HepG2 (cell line): Measurements from ENCODE around the gene MST1. TPM values are rescaled to one million over a fixed set of nuclear protein-coding genes. Genes with fewer than 3 reads are reported as not detected.

ENCODE experiments used
- ATAC-seq: fragments of 200-7000 bp; cut with Tn5 transposase; 3 replicates; pipeline ENCODE4 v1.9.1; 2020; ENCODE audit warnings: mild to moderate bottlenecking, moderate library complexity
- BruUV-seq: library from RNA; stranded (reverse); fragments of 400-500 nt; replicated peaks from 2 replicates; lab custom pipeline; 2021; lab: Mats Ljungman, UMichigan
- CTCF ChIA-PET: fragments of 300-600 bp; formaldehyde crosslinking; extraction: SDS; loops from one replicate; lab custom pipeline; 2021; ENCODE audit warnings: low total read pairs, inconsistent platforms, low intra/inter-chr PET ratio; lab: Yijun Ruan, JAX
- POLR2A ChIA-PET: fragments of 350-600 bp; sonication (Branson Sonifier 250); formaldehyde crosslinking; loops from one replicate; lab custom pipeline; 2020; ENCODE audit warnings: antibody characterized with exemption, inconsistent platforms; lab: Yijun Ruan, JAX
- DNase-seq: peaks from one replicate; pipeline ENCODE4 v3.0.0-alpha.2; 2015; ENCODE audit warnings: low spot score
- FAIRE-seq: peaks from 3 replicates; lab custom pipeline; 2011; peaks lifted over from hg19 to GRCh38; lab: Jason Lieb, UNC
- H2AFZ ChIP-seq: one replicate; pipeline ENCODE4 v1.6.1; 2011; ENCODE audit warnings: low read length, inconsistent platforms
- H3K27ac ChIP-seq: fragments of 300-600 bp; 3 replicates; pipeline ENCODE4 v1.8.0; 2011; ENCODE audit warnings: mixed run types, mild to moderate bottlenecking, mixed read lengths, low read length, inconsistent platforms; ENCODE audit not compliant: insufficient read depth; ENCODE audit errors: extremely low read length
- H3K27me3 ChIP-seq, 2 experiments: fragments of 200-600 bp in 1 of 2; 2 replicates in 1 of 2; 3 replicates in 1 of 2; pipeline versions ENCODE4 v1.6.0 to v1.8.0; 2011; ENCODE audit warnings: low read length in 2 of 2, mild to moderate bottlenecking in 2 of 2, moderate library complexity in 2 of 2, inconsistent platforms in 1 of 2; ENCODE audit not compliant: insufficient read depth in 2 of 2, control insufficient read depth in 1 of 2
- H3K36me3 ChIP-seq, 2 experiments: fragments of 200-600 bp in 1 of 2; replicated peaks in 1 of 2; 2 replicates in 1 of 2; 3 replicates in 1 of 2; pipeline versions ENCODE4 v1.5.1 to v1.8.0; 2011; ENCODE audit warnings: low read length in 2 of 2, inconsistent platforms in 1 of 2; ENCODE audit not compliant: insufficient read depth in 2 of 2, control insufficient read depth in 1 of 2
- H3K4me1 ChIP-seq: 2 replicates; pipeline ENCODE4 v1.5.1; 2012; ENCODE audit warnings: low read length, inconsistent platforms; ENCODE audit not compliant: insufficient read depth
- H3K4me2 ChIP-seq: 2 replicates; pipeline ENCODE4 v1.6.0; 2011; ENCODE audit warnings: low read depth, low read length, inconsistent platforms
- H3K4me3 ChIP-seq, 3 experiments: fragments of 200-600 bp in 1 of 3; sonication (generic), shearing (Covaris generic) in 1 of 3; replicated peaks in 1 of 3; 2 replicates each; pipeline ENCODE4 v1.5.1; 2011 to 2016; ENCODE audit warnings: low read length in 3 of 3, inconsistent platforms in 2 of 3, low read depth in 2 of 3, mild to moderate bottlenecking in 2 of 3, control low read depth in 1 of 3, mixed read lengths in 1 of 3; ENCODE audit not compliant: insufficient read depth in 1 of 3
- H3K79me2 ChIP-seq: one replicate; pipeline ENCODE4 v1.6.1; 2011; ENCODE audit warnings: low read length, inconsistent platforms; ENCODE audit not compliant: insufficient read depth
- H3K9ac ChIP-seq: 2 replicates; pipeline ENCODE4 v1.6.0; 2011; ENCODE audit warnings: mild to moderate bottlenecking, low read depth, low read length, inconsistent platforms; ENCODE audit not compliant: insufficient read depth
- H3K9me3 ChIP-seq: 2 replicates; pipeline ENCODE4 v1.5.1; 2012; ENCODE audit warnings: mild to moderate bottlenecking, low read length
- H4K20me1 ChIP-seq: 2 replicates; pipeline ENCODE4 v1.6.0; 2011; ENCODE audit warnings: inconsistent platforms, mild to moderate bottlenecking, low read length, moderate library complexity; ENCODE audit not compliant: insufficient read depth
- ARNTL ChIP-seq: sonication (generic); formaldehyde crosslinking; IDR thresholded peaks from 2 replicates; pipeline ENCODE4 v1.4.0; 2020; ENCODE audit warnings: mild to moderate bottlenecking, missing genetic modification reagents
- ISL2 ChIP-seq: sonication (generic); formaldehyde crosslinking; IDR thresholded peaks from 2 replicates; pipeline ENCODE4 v1.5.0; 2020; ENCODE audit warnings: missing genetic modification reagents
- KDM5B ChIP-seq: sonication (generic); formaldehyde crosslinking; IDR thresholded peaks from 2 replicates; pipeline ENCODE4 v1.4.0; 2020; ENCODE audit warnings: missing genetic modification reagents, mild to moderate bottlenecking, borderline replicate concordance
- NCOA5 ChIP-seq: sonication (generic); formaldehyde crosslinking; IDR thresholded peaks from 2 replicates; pipeline ENCODE4 v1.4.0; 2020; ENCODE audit warnings: missing genetic modification reagents
- NR2C2 ChIP-seq: sonication (generic); formaldehyde crosslinking; IDR thresholded peaks from 2 replicates; pipeline ENCODE4 v1.4.0; 2020; ENCODE audit warnings: missing genetic modification reagents, mild to moderate bottlenecking, moderate library complexity, borderline replicate concordance
- RORA ChIP-seq: sonication (generic); formaldehyde crosslinking; IDR thresholded peaks from 2 replicates; pipeline ENCODE4 v1.5.0; 2020; ENCODE audit warnings: mild to moderate bottlenecking, missing genetic modification reagents, moderate library complexity
- ZBTB38 ChIP-seq: sonication (generic); formaldehyde crosslinking; IDR thresholded peaks from 2 replicates; pipeline ENCODE4 v1.5.1; 2020; ENCODE audit warnings: mild to moderate bottlenecking, missing genetic modification reagents
- ZC3H13 ChIP-seq: sonication (generic); formaldehyde crosslinking; IDR thresholded peaks from 2 replicates; pipeline ENCODE4 v1.8.1; 2023; ENCODE audit warnings: mild to moderate bottlenecking, missing genetic modification reagents, moderate library complexity
- ZFX ChIP-seq: sonication (generic); formaldehyde crosslinking; IDR thresholded peaks from 2 replicates; pipeline ENCODE4 v1.4.0; 2020; ENCODE audit warnings: mild to moderate bottlenecking, low read depth, missing genetic modification reagents, moderate library complexity
- ZNF724P ChIP-seq: sonication (generic); formaldehyde crosslinking; IDR thresholded peaks from 2 replicates; pipeline ENCODE4 v1.8.0; 2022; ENCODE audit warnings: missing genetic modification reagents, borderline replicate concordance
- ZNF772 ChIP-seq: sonication (generic); formaldehyde crosslinking; IDR thresholded peaks from 2 replicates; pipeline ENCODE4 v1.5.0; 2020; ENCODE audit warnings: mild to moderate bottlenecking, missing genetic modification reagents
- ZNF792 ChIP-seq: IDR thresholded peaks from 2 replicates; pipeline ENCODE4 v1.6.1; 2016
- ZSCAN9 ChIP-seq: IDR thresholded peaks from 2 replicates; pipeline ENCODE4 v1.6.1; 2016; ENCODE audit warnings: borderline replicate concordance
- WGBS: methylation state at CpG from one replicate; pipeline ENCODE4 v1.1.6; 2017; ENCODE audit warnings: low lambda C conversion rate; 5-methylcytosine and 5-hydroxymethylcytosine counted together
- in situ Hi-C: cut with HindIII; loops from 2 replicates; pipeline ENCODE4 v1.10.0; 2017; ENCODE audit warnings: low pct_unique_long_range_greater_than_20kb; ENCODE audit not compliant: extremely low pct_ligation_motif_present
- intact Hi-C: fragments of 100-400 bp; cut with micrococcal nuclease; formaldehyde crosslinking; loops from one replicate; pipeline ENCODE4 v1.10.0; 2022; ENCODE audit not compliant: unreplicated experiment
- polyA plus RNA-seq, 8 experiments: library from polyadenylated mRNA; depleted of rRNA in 3 of 8; stranded (reverse) in 7 of 8; unstranded in 1 of 8; fragments of >200 nt; fragmentation: Illumina TruSeq in 4 of 8; extraction: Trizol in 4 of 8; gene quantifications; 2 replicates each; pipeline versions ENCODE4 v1.2.1 to v1.2.3, GENCODE V29; 2011 to 2016; ENCODE audit warnings: low read depth in 4 of 8, missing spikeins in 1 of 8, mixed read lengths in 1 of 8; ENCODE audit not compliant: insufficient read depth in 1 of 8
- total RNA-seq, 5 experiments: library from RNA; depleted of rRNA; stranded (reverse); fragments of >200 nt; fragmentation: Illumina TruSeq; extraction: Trizol; gene quantifications; 2 replicates each; pipeline ENCODE4 v1.2.3, GENCODE V29; 2016; ENCODE audit warnings: low read depth in 1 of 5
- TF ChIP-seq, protein P1 (sequence below): IDR thresholded peaks from 2 replicates; pipeline ENCODE4 v1.6.1; 2016; ENCODE audit warnings: missing compliant biosample characterization, missing genetic modification reagents, borderline replicate concordance
- TF ChIP-seq, protein P2 (sequence below): sonication (generic); formaldehyde crosslinking; IDR thresholded peaks from 2 replicates; pipeline ENCODE4 v1.4.0; 2020; ENCODE audit warnings: mild to moderate bottlenecking, missing genetic modification reagents
- TF ChIP-seq, protein P3 (sequence below): sonication (generic); formaldehyde crosslinking; IDR thresholded peaks from 2 replicates; pipeline ENCODE4 v1.5.0; 2020; ENCODE audit warnings: mild to moderate bottlenecking, missing genetic modification reagents, moderate library complexity
- TF ChIP-seq, protein P4 (sequence below): sonication (generic); formaldehyde crosslinking; conservative IDR thresholded peaks from 2 replicates; pipeline ENCODE4 v1.4.0; 2020; ENCODE audit warnings: mild to moderate bottlenecking, missing genetic modification reagents, moderate library complexity

MST1 gene
- total and polyA plus RNA-seq, 2 of the 13 experiments (the other 11 are each of a cell fraction or from before 2014, with no cell fraction given), result 189 to 452 TPM

DNA sequence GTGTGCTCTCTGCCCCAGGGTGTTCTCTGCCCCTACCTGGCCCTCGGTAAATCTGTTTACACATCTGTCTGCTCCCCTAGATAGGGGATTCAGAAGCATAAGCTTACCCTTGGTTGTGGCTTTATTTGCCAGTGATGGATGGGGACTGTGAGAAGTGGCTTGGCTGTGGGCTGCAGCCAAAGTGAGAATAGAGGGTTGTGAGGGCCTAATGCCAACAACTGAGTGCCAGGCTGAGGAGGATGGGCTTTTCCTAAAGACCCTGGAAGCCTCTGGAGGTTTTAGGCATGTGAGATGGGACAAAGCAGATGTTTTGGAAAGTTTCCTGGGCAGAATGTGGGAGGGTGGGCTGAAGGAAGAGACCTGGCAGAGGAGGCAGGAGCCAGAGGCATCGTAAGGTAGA, 30.6 kb downstream of the MST1 start:
- DNase-seq (no peak), FAIRE-seq (no peak), ATAC-seq (no peak; the same call in 2 of the 3 replicates)
- Histone ChIP-seq H3K27ac (no peak overlapping the region), H3K79me2 (no peaks in the 10 kb centered on the region), H2AFZ (no peak overlapping the region), H3K27me3 (no peaks in the 10 kb centered on the region), H3K9ac (no peak overlapping the region), H3K36me3 (no peaks in the 10 kb centered on the region), H3K4me1 (peaks cover 11% of the 10 kb centered on the region), H3K4me2 (no peak overlapping the region), H3K9me3 (no peaks in the 10 kb centered on the region), H3K4me3 (no peak overlapping the region), H4K20me1 (no peaks in the 10 kb centered on the region)
- ChIA-PET CTCF (no interaction called here), POLR2A (no interaction called here)
- in situ Hi-C loops, result no loop called here
- no TSS peak for BruUV-seq
- intact Hi-C loops, result no loop called here
- 48% methylated on average over 2 of the region's 2 CpGs for WGBS
- TF ChIP-seq ZNF772 (CRISPR knock-in tag) (no peak), ZNF724P (CRISPR knock-in tag) (no peak), ZNF792 (CRISPR knock-in tag) (no peak), RORA (no peak), NR2C2 (CRISPR knock-in tag) (no peak), ISL2 (no peak), ZSCAN9 (CRISPR knock-in tag) (no peak), KDM5B (no peak), ZC3H13 (no peak), ARNTL (no peak), ZFX (CRISPR knock-in tag) (peak; percentile 62), NCOA5 (CRISPR knock-in tag) (no peak), ZBTB38 (CRISPR knock-in tag) (no peak)
- TF ChIP-seq, protein P1, sequence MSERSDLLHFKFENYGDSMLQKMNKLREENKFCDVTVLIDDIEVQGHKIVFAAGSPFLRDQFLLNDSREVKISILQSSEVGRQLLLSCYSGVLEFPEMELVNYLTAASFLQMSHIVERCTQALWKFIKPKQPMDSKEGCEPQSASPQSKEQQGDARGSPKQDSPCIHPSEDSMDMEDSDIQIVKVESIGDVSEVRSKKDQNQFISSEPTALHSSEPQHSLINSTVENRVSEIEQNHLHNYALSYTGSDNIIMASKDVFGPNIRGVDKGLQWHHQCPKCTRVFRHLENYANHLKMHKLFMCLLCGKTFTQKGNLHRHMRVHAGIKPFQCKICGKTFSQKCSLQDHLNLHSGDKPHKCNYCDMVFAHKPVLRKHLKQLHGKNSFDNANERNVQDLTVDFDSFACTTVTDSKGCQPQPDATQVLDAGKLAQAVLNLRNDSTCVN, result no peak
- TF ChIP-seq, protein P2, sequence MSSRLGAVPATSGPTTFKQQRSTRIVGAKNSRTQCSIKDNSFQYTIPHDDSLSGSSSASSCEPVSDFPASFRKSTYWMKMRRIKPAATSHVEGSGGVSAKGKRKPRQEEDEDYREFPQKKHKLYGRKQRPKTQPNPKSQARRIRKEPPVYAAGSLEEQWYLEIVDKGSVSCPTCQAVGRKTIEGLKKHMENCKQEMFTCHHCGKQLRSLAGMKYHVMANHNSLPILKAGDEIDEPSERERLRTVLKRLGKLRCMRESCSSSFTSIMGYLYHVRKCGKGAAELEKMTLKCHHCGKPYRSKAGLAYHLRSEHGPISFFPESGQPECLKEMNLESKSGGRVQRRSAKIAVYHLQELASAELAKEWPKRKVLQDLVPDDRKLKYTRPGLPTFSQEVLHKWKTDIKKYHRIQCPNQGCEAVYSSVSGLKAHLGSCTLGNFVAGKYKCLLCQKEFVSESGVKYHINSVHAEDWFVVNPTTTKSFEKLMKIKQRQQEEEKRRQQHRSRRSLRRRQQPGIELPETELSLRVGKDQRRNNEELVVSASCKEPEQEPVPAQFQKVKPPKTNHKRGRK (CRISPR knock-in tag), result no peak
- TF ChIP-seq, protein P3, sequence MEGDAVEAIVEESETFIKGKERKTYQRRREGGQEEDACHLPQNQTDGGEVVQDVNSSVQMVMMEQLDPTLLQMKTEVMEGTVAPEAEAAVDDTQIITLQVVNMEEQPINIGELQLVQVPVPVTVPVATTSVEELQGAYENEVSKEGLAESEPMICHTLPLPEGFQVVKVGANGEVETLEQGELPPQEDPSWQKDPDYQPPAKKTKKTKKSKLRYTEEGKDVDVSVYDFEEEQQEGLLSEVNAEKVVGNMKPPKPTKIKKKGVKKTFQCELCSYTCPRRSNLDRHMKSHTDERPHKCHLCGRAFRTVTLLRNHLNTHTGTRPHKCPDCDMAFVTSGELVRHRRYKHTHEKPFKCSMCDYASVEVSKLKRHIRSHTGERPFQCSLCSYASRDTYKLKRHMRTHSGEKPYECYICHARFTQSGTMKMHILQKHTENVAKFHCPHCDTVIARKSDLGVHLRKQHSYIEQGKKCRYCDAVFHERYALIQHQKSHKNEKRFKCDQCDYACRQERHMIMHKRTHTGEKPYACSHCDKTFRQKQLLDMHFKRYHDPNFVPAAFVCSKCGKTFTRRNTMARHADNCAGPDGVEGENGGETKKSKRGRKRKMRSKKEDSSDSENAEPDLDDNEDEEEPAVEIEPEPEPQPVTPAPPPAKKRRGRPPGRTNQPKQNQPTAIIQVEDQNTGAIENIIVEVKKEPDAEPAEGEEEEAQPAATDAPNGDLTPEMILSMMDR (CRISPR knock-in tag), result no peak
- TF ChIP-seq, protein P4, sequence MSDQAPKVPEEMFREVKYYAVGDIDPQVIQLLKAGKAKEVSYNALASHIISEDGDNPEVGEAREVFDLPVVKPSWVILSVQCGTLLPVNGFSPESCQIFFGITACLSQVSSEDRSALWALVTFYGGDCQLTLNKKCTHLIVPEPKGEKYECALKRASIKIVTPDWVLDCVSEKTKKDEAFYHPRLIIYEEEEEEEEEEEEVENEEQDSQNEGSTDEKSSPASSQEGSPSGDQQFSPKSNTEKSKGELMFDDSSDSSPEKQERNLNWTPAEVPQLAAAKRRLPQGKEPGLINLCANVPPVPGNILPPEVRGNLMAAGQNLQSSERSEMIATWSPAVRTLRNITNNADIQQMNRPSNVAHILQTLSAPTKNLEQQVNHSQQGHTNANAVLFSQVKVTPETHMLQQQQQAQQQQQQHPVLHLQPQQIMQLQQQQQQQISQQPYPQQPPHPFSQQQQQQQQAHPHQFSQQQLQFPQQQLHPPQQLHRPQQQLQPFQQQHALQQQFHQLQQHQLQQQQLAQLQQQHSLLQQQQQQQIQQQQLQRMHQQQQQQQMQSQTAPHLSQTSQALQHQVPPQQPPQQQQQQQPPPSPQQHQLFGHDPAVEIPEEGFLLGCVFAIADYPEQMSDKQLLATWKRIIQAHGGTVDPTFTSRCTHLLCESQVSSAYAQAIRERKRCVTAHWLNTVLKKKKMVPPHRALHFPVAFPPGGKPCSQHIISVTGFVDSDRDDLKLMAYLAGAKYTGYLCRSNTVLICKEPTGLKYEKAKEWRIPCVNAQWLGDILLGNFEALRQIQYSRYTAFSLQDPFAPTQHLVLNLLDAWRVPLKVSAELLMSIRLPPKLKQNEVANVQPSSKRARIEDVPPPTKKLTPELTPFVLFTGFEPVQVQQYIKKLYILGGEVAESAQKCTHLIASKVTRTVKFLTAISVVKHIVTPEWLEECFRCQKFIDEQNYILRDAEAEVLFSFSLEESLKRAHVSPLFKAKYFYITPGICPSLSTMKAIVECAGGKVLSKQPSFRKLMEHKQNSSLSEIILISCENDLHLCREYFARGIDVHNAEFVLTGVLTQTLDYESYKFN (CRISPR knock-in tag), result 0 out of 2 replicates have a peak, but pooled peaks have one; percentile 27
